HEK293 (cell line): ENCODE data around the gene ATP8B1.

Experiments
- CTCF ChIA-PET: fragments of 350-600 bp; formaldehyde crosslinking; extraction: SDS; loops from one replicate; lab custom pipeline; 2021; ENCODE audit warnings: antibody characterized with exemption; lab: Yijun Ruan, JAX
- POLR2A ChIA-PET: fragments of 300-600 bp; formaldehyde crosslinking; extraction: SDS; loops from one replicate; lab custom pipeline; 2020; ENCODE audit warnings: antibody characterized with exemption, inconsistent platforms; lab: Yijun Ruan, JAX
- H3K27ac ChIP-seq: fragments of 200-500 bp; sonication (Bioruptor generic); 2 replicates; pipeline ENCODE4 v1.5.1; 2014; ENCODE audit warnings: low read depth, low read length, control low read depth, inconsistent platforms; ENCODE audit errors: extremely low read depth
- H3K36me3 ChIP-seq, 2 experiments: fragments of 200-500 bp in 1 of 2; sonication (Bioruptor generic) in 1 of 2; 1 replicate in 1 of 2; 2 replicates in 1 of 2; pipeline ENCODE4 v1.5.1; 2014 to 2017; ENCODE audit warnings: inconsistent platforms in 2 of 2, low read length in 2 of 2; ENCODE audit not compliant: control insufficient read depth in 2 of 2, insufficient read depth in 1 of 2
- H3K4me1 ChIP-seq: fragments of 200-500 bp; sonication (Bioruptor generic); 2 replicates; pipeline ENCODE4 v1.5.1; 2014; ENCODE audit warnings: mild to moderate bottlenecking, low read length, inconsistent platforms; ENCODE audit not compliant: control insufficient read depth, insufficient read depth
- H3K4me3 ChIP-seq: 2 replicates; pipeline ENCODE4 v1.5.1; 2011; ENCODE audit warnings: low read depth, mild to moderate bottlenecking, control low read depth, low read length, moderate library complexity
- H3K9me3 ChIP-seq: fragments of 200-500 bp; sonication (Bioruptor generic); 2 replicates; pipeline ENCODE4 v1.5.1; 2014; ENCODE audit warnings: low read depth, low read length, inconsistent platforms; ENCODE audit not compliant: control insufficient read depth, insufficient read depth
- AEBP2 ChIP-seq: fragments of 450-650 bp; formaldehyde crosslinking; IDR thresholded peaks from 2 replicates; pipeline ENCODE4 v1.5.1; 2016; ENCODE audit warnings: missing biosample characterization, missing genetic modification characterization, borderline replicate concordance
- GLI4 ChIP-seq: fragments of 450-650 bp; formaldehyde crosslinking; IDR thresholded peaks from 2 replicates; pipeline ENCODE4 v1.5.1; 2016; ENCODE audit warnings: missing biosample characterization, missing genetic modification characterization
- GLIS1 ChIP-seq: fragments of 450-650 bp; formaldehyde crosslinking; IDR thresholded peaks from 2 replicates; pipeline ENCODE4 v1.5.1; 2016; ENCODE audit warnings: missing biosample characterization, missing genetic modification characterization
- GLIS2 ChIP-seq: fragments of 450-650 bp; formaldehyde crosslinking; IDR thresholded peaks from 2 replicates; pipeline ENCODE4 v1.5.1; 2016; ENCODE audit warnings: missing biosample characterization, missing genetic modification characterization
- OSR2 ChIP-seq: fragments of 450-650 bp; formaldehyde crosslinking; IDR thresholded peaks from 2 replicates; pipeline ENCODE4 v1.5.1; 2016; ENCODE audit warnings: missing biosample characterization, missing genetic modification characterization
- RBAK ChIP-seq: fragments of 450-650 bp; formaldehyde crosslinking; IDR thresholded peaks from 2 replicates; pipeline ENCODE4 v1.5.1; 2016; ENCODE audit warnings: missing biosample characterization, missing genetic modification characterization
- TCF7L2 ChIP-seq: IDR thresholded peaks from 2 replicates; pipeline ENCODE4 v1.6.1; 2011; ENCODE audit warnings: low read depth, mild to moderate bottlenecking, inconsistent platforms, low read length, moderate library complexity, borderline replicate concordance
- YY2 ChIP-seq: fragments of 450-650 bp; formaldehyde crosslinking; IDR thresholded peaks from 2 replicates; pipeline ENCODE4 v1.5.1; 2016; ENCODE audit warnings: missing biosample characterization, missing genetic modification characterization
- ZBTB7A ChIP-seq: fragments of 450-650 bp; formaldehyde crosslinking; IDR thresholded peaks from 2 replicates; pipeline ENCODE4 v1.5.1; 2016; ENCODE audit warnings: low read depth, missing biosample characterization, missing genetic modification characterization
- ZFP41 ChIP-seq: fragments of 450-650 bp; formaldehyde crosslinking; IDR thresholded peaks from 2 replicates; pipeline ENCODE4 v1.5.1; 2016; ENCODE audit warnings: missing biosample characterization, missing genetic modification characterization, borderline replicate concordance
- ZNF174 ChIP-seq: fragments of 450-650 bp; formaldehyde crosslinking; IDR thresholded peaks from 2 replicates; pipeline ENCODE4 v1.5.0; 2017; ENCODE audit warnings: missing biosample characterization, mild to moderate bottlenecking, missing genetic modification characterization
- ZNF184 ChIP-seq: fragments of 450-650 bp; IDR thresholded peaks from 2 replicates; pipeline ENCODE4 v1.5.1; 2018; ENCODE audit warnings: missing biosample characterization, mild to moderate bottlenecking, missing genetic modification characterization
- ZNF280C ChIP-seq: fragments of 450-650 bp; formaldehyde crosslinking; IDR thresholded peaks from 2 replicates; pipeline ENCODE4 v1.5.1; 2016; ENCODE audit warnings: missing biosample characterization, missing genetic modification characterization
- ZNF501 ChIP-seq: fragments of 450-650 bp; formaldehyde crosslinking; IDR thresholded peaks from 2 replicates; pipeline ENCODE4 v1.5.1; 2016; ENCODE audit warnings: missing biosample characterization, missing genetic modification characterization
- ZNF530 ChIP-seq: fragments of 450-650 bp; formaldehyde crosslinking; IDR thresholded peaks from 2 replicates; pipeline ENCODE4 v1.5.1; 2016; ENCODE audit warnings: low read depth, missing biosample characterization, missing genetic modification characterization
- ZNF558 ChIP-seq: fragments of 450-650 bp; formaldehyde crosslinking; IDR thresholded peaks from 2 replicates; pipeline ENCODE4 v1.5.1; 2016; ENCODE audit warnings: missing biosample characterization, missing genetic modification characterization
- ZNF600 ChIP-seq: fragments of 450-650 bp; formaldehyde crosslinking; IDR thresholded peaks from 2 replicates; pipeline ENCODE4 v1.5.1; 2016; ENCODE audit warnings: missing biosample characterization, missing genetic modification characterization
- ZNF629 ChIP-seq: fragments of 450-650 bp; formaldehyde crosslinking; IDR thresholded peaks from 2 replicates; pipeline ENCODE4 v1.5.1; 2017; ENCODE audit warnings: missing biosample characterization, missing genetic modification characterization
- ZNF645 ChIP-seq: fragments of 450-650 bp; formaldehyde crosslinking; IDR thresholded peaks from 2 replicates; pipeline ENCODE4; 2016; ENCODE audit warnings: missing biosample characterization, missing genetic modification characterization
- ZNF76 ChIP-seq: fragments of 450-650 bp; formaldehyde crosslinking; IDR thresholded peaks from 2 replicates; pipeline ENCODE4; 2016; ENCODE audit warnings: low read depth, missing biosample characterization, missing genetic modification characterization, borderline replicate concordance
- ZSCAN23 ChIP-seq: fragments of 450-650 bp; formaldehyde crosslinking; IDR thresholded peaks from 2 replicates; pipeline ENCODE4 v1.5.1; 2016; ENCODE audit warnings: missing biosample characterization, missing genetic modification characterization

Gene ATP8B1

GRCh38 chr18:57819119-57819518, 16.0 kb upstream of the ATP8B1 start (continued):
- no peak for TF ChIP-seq AEBP2 (tag by site-specific recombination)
- no peak for TF ChIP-seq GLIS2

GRCh38 chr18:57816208-57816954, 13.3 kb upstream of the ATP8B1 start:
- ChIA-PET POLR2A (no interaction called here), CTCF (no interaction called here)
- H3K27ac ChIP-seq: no peak overlapping the region
- H3K36me3 ChIP-seq: no peaks in the 10 kb centered on the region
- no peak overlapping the region for H3K4me3 ChIP-seq
- peaks cover 8% of the 10 kb centered on the region for H3K4me1 ChIP-seq
- TF ChIP-seq OSR2 (0 out of 2 replicates have a peak, but pooled peaks have one; percentile 21), ZSCAN23 (tag by site-specific recombination) (no peak), ZNF184 (tag by site-specific recombination) (no peak), GLIS1 (tag by site-specific recombination) (0 out of 2 replicates have a peak, but pooled peaks have one; percentile 14)
- H3K9me3 ChIP-seq: no peaks in the 10 kb centered on the region

- no peaks in the 10 kb centered on the region for H3K4me1 ChIP-seq
- H3K27ac ChIP-seq: no peak overlapping the region
- CTCF ChIA-PET: interaction anchor here (0.7 kb wide), 1 partner anchor 44 kb away, joined by 3 read pairs; no protein-coding TSS in a partner anchor
- no peaks in the 10 kb centered on the region for H3K36me3 ChIP-seq
- TF ChIP-seq ZNF600 (tag by site-specific recombination) (no peak), ZNF280C (tag by site-specific recombination) (no peak), ZBTB7A (no peak), ZNF174 (tag by site-specific recombination) (no peak), YY2 (tag by site-specific recombination) (no peak), GLI4 (tag by site-specific recombination) (no peak)
- no peaks in the 10 kb centered on the region for H3K9me3 ChIP-seq
- POLR2A ChIA-PET: no interaction called here
- H3K4me3 ChIP-seq: no peak overlapping the region
Observed at GRCh38 chr18:57814555-57814954, 11.4 kb upstream of the ATP8B1 start.

- Histone ChIP-seq H3K9me3 (no peaks in the 10 kb centered on the region; the same call in 1 of the 2 replicates), H3K4me3 (no peak overlapping the region), H3K27ac (no peak overlapping the region), H3K4me1 (no peaks in the 10 kb centered on the region), H3K36me3 (no peaks in the 10 kb centered on the region)
- POLR2A ChIA-PET: interaction anchor here (0.8 kb wide), 1 partner anchor 28 kb away, joined by 3 read pairs; no protein-coding TSS in a partner anchor
- CTCF ChIA-PET: interaction anchor here (0.6 kb wide), 2 partner anchors 46 to 260 kb away, joined by 3 to 5 read pairs; no protein-coding TSS in a partner anchor
- TF ChIP-seq ZNF645 (tag by site-specific recombination): no peak
- no peak for TF ChIP-seq ZNF530
- no peak for TF ChIP-seq ZNF558
- TF ChIP-seq ZNF501: no peak
- TF ChIP-seq TCF7L2: no peak
- TF ChIP-seq RBAK (tag by site-specific recombination): no peak
- TF ChIP-seq ZFP41: no peak
- TF ChIP-seq ZNF629 (tag by site-specific recombination): no peak
- TF ChIP-seq ZNF76 (tag by site-specific recombination): no peak
Observed at GRCh38 chr18:57813245-57813644, 10.1 kb upstream of the ATP8B1 start.
